GM19193 (cell line): ENCODE results near the gene ZGPAT.

Experiments used
- POLR2A ChIP-seq: IDR thresholded peaks from 4 replicates; pipeline ENCODE4 v1.6.1; 2011; ENCODE audit not compliant: insufficient read depth, insufficient read length; ENCODE audit errors: extremely low read depth

Gene ZGPAT, protein sequence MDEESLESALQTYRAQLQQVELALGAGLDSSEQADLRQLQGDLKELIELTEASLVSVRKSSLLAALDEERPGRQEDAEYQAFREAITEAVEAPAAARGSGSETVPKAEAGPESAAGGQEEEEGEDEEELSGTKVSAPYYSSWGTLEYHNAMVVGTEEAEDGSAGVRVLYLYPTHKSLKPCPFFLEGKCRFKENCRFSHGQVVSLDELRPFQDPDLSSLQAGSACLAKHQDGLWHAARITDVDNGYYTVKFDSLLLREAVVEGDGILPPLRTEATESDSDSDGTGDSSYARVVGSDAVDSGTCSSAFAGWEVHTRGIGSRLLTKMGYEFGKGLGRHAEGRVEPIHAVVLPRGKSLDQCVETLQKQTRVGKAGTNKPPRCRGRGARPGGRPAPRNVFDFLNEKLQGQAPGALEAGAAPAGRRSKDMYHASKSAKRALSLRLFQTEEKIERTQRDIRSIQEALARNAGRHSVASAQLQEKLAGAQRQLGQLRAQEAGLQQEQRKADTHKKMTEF

DNA sequence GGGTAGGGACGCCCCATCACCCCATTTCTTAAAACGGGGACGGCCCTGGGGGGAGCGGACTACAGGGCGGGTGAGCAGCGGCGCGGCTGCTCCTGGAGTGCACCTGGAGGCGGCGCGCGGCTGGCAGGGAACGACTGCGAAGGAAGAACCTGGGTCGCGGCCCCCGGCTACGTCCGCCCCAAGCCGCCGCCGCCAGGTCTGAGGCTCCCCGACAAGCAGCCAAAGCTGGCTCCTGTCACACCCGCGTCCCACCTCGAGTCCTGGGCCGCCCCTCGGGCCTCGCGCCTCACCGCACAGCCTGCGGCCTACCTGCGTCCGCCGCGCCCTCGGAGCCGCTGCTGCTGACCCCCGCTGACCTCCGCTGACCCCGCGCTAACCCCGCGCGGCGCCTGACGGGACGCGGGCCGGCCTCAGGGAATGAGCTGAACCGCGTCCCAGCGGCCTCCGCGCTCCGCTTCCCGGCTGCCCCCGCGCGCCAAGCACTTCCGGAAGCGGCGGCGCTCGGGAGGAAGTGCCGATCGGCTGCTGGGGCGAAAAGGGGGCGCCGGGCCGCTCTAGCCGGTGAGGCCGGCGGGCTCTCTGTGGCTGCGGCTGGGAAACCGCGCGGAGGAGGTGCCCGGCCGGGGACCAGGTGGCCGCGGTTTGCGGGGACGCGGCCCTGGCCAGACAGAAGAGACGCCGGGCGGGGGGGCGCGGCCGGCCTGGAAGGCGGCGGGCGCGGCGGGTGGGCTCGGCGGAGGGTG lies at the start of gene ZGPAT, which contains the start of gene ARFRP1:
TSS of gene ZGPAT (plus strand) at position 482 of the 743 bp plus-strand sequence. CDS start 542 bp downstream, outside the sequence.
TSS of gene ARFRP1 (minus strand) at position 419 of the 743 bp plus-strand sequence. CDS start 885 bp downstream, outside the sequence.
- peak; percentile 76 for TF ChIP-seq POLR2A

DNA sequence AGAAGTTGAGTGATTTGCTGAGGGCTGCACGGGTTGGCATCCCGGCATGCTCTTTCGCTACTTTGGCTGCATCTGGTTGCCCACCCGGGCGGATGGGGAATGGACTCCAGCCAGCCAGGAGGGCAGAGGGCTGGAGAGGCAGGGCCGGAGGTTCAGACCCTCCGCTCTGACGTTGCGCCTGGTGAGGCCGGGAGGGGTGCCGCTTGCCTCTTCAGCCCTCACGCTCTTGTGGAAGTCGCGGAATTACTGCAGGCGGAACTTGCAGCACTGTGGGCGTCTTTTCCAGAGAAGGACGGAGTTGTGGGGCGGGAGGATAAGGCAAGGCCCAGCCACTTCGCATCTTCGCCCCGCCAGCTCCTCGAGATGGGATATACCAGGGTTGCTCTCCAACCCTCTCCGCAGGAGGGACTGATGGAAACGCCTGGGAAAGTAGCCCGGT lies 49.1 kb upstream of the ZGPAT start:
- no peak for TF ChIP-seq POLR2A

DNA sequence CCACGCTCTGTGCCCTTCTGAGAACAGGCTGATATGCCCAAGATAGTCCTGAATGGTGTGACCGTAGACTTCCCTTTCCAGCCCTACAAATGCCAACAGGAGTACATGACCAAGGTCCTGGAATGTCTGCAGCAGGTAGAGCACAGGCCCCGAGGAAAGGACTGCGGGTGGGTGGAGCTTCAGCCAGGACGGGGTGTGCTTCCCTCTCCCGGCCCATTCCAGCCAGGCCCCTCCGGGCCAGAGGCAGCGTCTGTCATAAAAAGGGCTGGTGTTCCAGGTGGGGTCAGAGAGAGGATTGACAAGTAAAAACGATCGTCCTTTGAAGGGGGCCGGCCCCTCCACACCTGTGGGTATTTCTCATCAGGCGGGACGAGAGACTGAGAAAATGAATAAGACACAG lies 48.5 kb upstream of the ZGPAT start:
- no peak for TF ChIP-seq POLR2A

DNA sequence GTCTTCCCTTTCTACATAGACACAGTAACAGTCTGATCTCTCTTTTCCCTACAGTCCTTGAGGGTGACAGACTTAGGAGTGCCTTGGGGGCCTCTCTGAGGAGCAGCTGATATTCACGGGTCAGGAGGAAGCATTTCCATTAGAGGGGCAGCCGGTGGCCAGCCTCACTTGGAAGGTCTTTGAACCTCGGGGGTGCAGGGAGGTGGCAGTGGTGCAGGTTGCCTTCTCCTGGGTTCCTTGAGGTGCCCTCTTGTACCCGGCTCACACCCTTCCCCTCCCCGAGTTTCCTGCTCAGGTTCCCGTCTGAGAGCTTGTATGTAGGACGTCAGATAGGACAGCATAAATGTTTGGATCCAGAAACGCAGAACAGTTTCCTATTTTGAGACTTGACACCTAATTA lies 47.2 kb upstream of the ZGPAT start:
- TF ChIP-seq POLR2A: no peak

DNA sequence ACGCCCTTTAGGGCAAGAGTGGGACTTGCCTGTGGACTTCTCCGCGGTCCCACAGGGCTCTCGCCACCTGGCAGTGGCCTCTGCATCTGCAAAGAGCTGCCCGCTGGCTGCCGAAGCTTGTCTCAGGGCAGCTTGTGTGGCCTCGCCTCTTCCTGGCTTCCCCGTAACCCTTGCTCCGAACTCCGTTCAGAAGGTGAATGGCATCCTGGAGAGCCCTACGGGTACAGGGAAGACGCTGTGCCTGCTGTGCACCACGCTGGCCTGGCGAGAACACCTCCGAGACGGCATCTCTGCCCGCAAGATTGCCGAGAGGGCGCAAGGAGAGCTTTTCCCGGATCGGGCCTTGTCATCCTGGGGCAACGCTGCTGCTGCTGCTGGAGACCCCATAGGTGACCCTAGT lies 46.7 kb upstream of the ZGPAT start:
- TF ChIP-seq POLR2A: no peak

DNA sequence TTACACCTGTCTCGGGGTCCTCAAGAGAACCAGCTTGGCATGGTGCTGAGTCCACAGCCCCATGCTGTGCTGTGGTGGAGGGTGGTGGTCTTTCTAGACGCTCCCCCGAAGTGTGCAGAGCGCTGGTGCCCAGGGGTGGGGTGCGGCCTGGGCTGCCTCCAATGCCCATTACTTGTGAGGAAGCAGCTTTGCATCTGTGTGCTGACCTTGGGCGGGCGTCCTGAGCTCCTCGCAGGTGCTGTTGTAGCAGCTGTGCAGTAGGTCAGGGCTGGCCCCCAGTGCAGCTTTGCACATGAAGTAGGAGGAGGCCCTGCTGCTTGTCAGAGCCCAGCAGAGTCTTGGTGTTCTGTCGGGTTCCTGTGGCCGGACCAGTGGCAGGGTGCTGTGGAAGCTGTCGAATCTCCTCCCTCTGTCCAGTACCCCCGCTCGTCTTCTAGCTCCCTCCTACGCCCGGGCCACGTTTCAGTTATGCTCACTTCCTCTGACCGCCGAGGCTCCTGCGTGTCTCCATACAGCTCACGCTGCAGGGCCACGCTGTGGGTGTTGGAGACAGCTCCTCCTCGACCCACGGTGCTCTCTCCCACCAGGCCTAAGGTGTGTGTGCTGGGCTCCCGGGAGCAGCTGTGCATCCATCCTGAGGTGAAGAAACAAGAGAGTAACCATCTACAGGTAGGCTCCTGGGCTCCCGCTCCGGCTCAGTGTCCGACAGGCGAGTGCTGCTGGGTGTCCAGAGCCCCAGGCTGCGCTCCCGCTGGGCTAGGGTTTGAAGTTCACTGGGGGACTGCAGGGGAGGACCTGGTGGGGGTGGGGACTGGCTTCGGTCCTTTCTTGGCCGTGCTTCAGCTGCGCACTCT lies 45.7 kb upstream of the ZGPAT start:
- TF ChIP-seq POLR2A: no peak

DNA sequence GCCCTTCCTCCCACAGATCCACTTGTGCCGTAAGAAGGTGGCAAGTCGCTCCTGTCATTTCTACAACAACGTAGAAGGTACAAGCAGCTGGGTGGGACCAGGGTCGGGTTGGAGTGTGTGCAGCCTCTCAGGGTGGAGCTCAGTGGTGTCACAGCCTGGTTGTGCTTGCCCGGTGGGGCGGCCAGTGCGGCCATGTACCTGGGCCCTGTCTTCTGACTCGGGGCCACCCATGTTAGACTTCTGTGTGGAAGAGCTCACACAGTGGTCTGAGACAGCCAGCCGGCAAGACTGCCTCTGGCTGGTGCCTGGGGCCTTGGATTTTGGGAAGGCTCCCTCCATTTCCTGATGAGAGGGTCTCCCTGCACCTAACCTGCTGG lies 45.0 kb upstream of the ZGPAT start:
- no peak for TF ChIP-seq POLR2A

DNA sequence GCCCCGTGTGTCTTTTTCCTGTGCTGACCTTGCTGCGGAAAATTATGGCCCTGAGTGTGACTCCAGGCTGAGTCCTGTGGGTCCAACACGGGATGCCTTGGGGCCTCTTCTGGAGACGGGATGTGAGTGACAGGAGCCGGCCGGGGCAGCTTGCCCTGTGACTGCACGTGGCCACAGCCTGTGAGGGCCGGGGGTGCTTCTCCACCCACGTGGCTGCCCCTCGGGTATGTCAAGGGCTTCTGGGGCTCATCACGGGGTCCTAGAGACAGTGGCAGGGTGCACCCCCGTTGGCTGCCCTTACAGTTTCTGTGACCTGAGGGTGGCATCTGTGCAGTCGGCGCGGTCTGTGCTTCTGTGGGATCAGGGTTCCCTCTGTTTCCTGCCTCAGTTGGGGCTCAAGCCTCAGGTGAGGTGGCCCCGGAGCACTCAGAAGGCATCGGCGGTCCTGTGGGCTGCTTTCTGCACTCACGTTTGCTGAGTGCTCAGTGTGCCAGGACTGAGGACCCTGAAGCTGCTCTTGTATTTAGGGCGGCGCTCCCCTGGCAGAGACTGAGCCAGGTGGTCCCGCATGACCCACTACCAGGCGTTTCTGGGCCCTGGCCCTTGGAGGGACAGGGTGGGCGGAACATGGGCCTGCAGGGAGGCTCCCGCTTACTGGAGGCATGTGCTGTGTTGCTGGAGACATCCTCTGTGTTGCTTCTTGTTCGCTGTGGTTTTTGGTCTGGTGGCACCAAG lies 44.3 kb upstream of the ZGPAT start:
- TF ChIP-seq POLR2A: no peak

DNA sequence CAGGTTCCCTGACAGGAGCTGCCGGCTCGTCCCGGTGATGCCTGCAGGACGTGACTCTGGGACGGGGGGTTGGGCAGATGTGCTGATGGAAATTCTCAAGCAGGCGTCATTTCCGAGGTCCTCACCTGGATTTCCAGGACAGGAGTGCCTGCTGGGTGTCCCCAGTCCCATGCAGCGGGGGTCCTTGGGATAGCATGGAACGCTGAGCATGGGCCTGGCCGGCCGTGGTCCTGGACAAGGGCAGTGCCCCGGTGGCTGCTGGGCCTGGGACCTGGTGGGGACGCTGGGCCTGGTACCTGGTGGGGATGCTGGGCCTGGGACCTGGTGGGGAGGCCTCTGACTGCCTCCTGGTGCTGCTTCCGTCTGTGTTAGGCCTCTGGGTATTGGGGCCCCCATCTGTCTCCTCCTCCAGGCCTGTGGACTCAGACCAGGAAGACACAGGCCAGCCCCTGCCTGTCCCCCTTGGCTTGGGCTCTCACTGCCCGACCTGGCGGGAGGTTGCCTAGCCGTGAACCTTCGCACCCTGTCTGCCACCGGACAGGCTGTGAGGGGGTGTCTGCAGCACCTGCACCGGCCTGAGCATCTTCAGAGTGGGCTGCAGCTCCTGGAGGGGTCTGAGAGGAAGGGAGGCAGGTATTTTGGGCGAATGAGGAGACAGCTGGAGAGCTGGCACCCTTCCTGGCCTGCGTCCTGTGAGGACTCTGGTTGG lies 43.5 kb upstream of the ZGPAT start:
- no peak for TF ChIP-seq POLR2A

DNA sequence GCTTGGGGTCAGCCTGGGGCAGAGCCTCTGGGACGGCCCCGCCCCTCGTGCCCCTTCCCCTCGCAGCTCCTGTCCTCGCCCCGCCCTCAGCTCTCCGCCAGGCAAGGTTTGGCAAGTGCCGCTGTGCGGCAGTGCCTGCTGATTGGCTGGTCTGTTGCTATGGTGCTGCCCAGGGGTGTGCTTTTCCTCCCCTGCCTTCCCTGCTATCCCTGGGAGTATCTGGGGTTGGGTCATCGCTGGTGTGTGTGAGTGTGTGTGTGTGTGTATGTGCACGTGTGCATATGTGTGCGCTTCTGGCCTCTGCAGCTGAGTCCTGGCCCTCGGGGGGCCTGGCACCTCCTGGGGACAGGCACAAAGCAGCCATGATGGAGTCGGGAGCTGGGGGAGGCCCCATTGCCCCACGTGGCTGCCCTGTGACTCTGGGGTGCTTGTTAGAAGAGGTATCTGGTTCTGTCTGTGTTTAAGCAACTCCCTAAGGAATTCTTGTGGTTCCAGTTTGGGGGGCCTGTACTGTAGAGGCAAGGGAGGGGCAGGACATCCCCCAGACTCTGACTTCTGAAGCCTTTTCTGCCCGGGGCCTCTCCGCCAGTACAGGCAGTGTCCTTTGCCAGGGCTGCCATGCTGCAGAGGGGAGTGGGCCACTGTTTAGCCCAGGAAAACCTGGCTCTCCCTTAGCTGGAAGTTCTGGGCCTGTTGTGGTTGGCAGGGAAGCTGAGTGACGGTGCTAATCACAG lies 42.8 kb upstream of the ZGPAT start:
- no peak for TF ChIP-seq POLR2A

DNA sequence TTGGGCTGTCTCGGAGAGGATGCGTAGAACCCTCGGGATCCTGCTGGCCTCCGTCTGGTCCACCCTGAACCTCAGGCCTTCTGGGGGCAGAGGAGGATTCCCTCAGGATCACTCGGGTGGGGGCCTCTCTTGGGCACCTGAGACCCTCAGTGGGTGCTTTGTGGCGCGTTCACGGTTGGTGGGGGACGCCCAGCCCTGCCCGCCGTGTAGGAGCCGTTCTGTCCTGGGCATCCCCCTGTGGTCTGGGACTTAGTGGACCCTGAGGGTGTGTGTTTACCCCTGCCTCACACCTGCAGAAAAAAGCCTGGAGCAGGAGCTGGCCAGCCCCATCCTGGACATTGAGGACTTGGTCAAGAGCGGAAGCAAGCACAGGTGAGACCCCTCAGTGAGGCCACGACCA lies 42.1 kb upstream of the ZGPAT start:
- no peak for TF ChIP-seq POLR2A

DNA sequence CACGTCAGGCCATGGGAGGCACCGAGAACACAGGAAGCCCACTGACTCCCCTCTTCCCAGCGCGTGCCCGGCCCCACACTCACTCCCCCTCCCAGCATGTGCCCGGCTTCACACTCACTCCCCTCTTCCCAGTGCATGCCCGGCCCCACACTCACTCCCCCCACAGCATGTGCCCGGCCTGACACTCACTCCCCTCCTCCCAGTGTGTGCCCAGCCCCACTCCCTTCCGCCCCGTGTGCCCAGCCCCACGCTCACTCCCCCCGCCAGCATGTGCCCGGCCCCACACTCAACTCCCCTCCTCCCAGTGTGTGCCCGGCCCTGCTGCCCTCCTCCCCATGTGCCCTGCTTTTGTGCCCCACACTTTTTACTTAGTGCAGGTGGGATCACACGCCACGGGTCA lies 40.0 kb upstream of the ZGPAT start:
- TF ChIP-seq POLR2A: no peak

DNA sequence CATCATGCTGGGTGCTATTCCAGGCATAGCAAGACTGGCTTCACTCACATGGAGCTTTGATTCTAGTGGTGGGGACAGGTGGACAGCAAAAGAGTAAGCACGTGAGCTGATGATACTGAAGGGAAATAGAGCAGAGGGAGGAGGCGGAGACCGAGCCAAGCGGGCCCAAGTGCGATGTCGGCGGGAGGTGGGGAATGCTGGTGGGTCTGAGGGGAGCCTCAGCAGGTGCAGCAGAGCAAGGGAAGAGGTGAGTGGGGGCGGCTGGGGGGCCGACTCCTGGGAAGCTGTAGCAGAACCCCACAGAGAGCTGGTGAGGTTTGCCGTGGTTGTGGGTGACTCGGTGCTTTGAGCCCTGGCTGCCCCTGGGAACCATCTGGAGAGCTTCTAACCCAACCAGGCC lies 39.5 kb upstream of the ZGPAT start:
- TF ChIP-seq POLR2A: no peak

DNA sequence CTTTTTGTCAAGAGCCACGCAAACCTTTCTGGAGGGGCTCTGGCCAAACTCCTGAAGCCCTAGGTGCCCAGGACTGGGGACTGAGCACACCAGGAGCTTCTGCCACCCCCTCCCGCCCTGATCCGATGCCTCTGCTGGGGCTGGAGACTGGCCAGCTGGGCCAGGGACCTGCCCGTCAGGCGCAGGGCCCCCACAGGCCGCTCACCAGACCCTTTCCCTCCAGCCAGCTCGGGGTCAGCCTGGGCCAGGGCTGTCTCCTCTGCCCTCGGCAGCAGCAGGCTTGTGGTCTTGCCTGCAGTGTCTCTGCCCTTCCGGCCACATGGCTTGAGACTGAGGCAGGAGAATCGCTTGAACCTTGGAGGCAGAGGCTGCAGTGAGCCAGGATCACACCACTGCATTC lies 35.2 kb upstream of the ZGPAT start:
- TF ChIP-seq POLR2A: no peak

DNA sequence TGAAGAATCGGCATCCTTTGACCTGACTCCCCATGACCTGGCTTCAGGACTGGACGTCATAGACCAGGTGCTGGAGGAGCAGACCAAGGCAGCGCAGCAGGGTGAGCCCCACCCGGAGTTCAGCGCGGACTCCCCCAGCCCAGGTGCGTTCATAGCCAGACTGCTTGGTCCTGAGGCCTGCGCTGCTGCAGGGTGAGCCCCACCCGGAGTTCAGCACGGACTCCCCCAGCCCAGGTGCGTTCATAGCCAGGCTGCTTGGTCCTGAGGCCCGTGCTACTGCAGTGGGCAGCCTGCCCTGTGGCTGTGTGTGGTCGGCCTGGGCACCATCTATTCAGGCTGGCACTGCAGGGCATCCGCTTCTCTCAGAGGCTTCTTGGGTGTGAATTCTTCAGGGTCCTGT lies 33.9 kb upstream of the ZGPAT start:
- TF ChIP-seq POLR2A: no peak
